ENCODE data around the gene FAM185A.
"Not testable (repeated sequence)": the region's sequence is repeated elsewhere in the genome, so short reads cannot be mapped to it uniquely, and the experiment has no call there.

DNA sequence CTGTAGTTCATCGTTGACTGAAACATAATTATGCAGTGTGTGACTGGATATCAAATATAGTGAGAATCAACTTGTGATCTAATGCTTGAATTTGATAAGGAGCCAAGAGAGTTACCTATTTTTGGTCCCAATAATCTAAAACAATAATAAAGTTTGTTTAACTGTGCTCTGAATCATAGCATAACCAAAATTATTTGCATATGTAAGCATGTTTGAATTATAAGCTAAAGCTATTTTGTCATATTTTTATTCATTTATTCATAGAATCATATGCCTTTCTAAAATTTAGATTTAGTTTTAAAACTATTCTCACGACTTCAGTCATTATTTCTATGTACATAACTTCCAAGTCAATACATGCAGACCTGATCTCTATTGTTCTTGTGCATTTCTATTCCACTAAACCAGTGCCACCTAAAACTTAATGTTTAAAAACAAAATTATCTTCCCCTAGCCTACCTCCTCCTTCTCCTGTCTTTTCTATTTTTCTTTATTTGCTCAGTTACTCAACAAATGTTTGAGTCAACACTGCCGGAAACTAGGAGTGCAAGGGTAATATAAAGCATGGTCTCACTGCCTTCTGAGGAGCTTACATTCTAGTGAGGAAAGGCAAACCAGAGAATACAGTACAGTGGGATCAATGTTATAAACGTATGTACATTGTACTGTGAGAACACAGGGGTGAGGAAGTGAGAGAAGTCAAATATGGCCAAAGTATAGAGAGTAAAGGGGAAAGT is 41.7 kb downstream of the FAM185A start:
- TF ChIP-seq, protein P1, sequence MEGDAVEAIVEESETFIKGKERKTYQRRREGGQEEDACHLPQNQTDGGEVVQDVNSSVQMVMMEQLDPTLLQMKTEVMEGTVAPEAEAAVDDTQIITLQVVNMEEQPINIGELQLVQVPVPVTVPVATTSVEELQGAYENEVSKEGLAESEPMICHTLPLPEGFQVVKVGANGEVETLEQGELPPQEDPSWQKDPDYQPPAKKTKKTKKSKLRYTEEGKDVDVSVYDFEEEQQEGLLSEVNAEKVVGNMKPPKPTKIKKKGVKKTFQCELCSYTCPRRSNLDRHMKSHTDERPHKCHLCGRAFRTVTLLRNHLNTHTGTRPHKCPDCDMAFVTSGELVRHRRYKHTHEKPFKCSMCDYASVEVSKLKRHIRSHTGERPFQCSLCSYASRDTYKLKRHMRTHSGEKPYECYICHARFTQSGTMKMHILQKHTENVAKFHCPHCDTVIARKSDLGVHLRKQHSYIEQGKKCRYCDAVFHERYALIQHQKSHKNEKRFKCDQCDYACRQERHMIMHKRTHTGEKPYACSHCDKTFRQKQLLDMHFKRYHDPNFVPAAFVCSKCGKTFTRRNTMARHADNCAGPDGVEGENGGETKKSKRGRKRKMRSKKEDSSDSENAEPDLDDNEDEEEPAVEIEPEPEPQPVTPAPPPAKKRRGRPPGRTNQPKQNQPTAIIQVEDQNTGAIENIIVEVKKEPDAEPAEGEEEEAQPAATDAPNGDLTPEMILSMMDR (IDR thresholded peaks at IDR 0.05), result not testable (repeated sequence)
- not testable (repeated sequence) for TF ChIP-seq POLR2A (IDR thresholded peaks at IDR 0.05)
